ENCODE measurements around the gene PEDS1. TPM values are rescaled to one million over a fixed set of nuclear protein-coding genes. Genes with fewer than 3 reads are reported as not detected.
"Not testable (repeated sequence)": the region's sequence is repeated elsewhere in the genome, so short reads cannot be mapped to it uniquely, and the experiment has no call there.

The PEDS1 gene
- polyA plus RNA-seq, 1 donor from 2014 or later, result 10.0 TPM

- Histone ChIP-seq H3K79me2 (replicated peaks; ENCODE audit: insufficient read depth, low read length) (no peaks in the 10 kb centered on the region), H3K9ac (ENCODE audit: low read length) (no peak overlapping the region), H3K4me2 (ENCODE audit: low read length) (no peak overlapping the region), H2AFZ (ENCODE audit: low read depth, low read length) (no peak overlapping the region), H3K9me3 (ENCODE audit: low read length) (no peaks in the 10 kb centered on the region), H3K9me2 (ENCODE audit: insufficient read depth, low read length) (no peaks in the 10 kb centered on the region), H4K20me1 (ENCODE audit: insufficient read depth) (no peaks in the 10 kb centered on the region), H3K27me3 (ENCODE audit: insufficient read depth, low read depth, low read length) (no peaks in the 10 kb centered on the region), H3K4me3 (ENCODE audit: low read length) (no peak overlapping the region), H3F3A (ENCODE audit: insufficient read depth, low read length, poor library complexity, severe bottlenecking) (no peaks in the 10 kb centered on the region), H3K27ac (ENCODE audit: low read length) (no peak overlapping the region), H3K36me3 (ENCODE audit: insufficient read depth, low read length) (peaks cover 8% of the 10 kb centered on the region)
- TF ChIP-seq MXI1 (conservative IDR thresholded peaks at IDR 0.05; ENCODE audit: poor library complexity, severe bottlenecking), result no peak
- TF ChIP-seq TAF1 (IDR thresholded peaks at IDR 0.05; ENCODE audit: low read depth), result no peak
- no peak for TF ChIP-seq RAD21 (conservative IDR thresholded peaks at IDR 0.05)
- no peak for TF ChIP-seq EZH2 (IDR thresholded peaks at IDR 0.05; ENCODE audit: borderline replicate concordance, insufficient read depth, low read length, poor library complexity, severe bottlenecking)
- no peak for TF ChIP-seq CTCF (IDR thresholded peaks at IDR 0.05; ENCODE audit: poor library complexity, severe bottlenecking)
- no peak for TF ChIP-seq POLR2AphosphoS5 (IDR thresholded peaks at IDR 0.05)
- TF ChIP-seq REST (IDR thresholded peaks at IDR 0.05; ENCODE audit: borderline replicate concordance), result no peak
- no peak for TF ChIP-seq EP300 (conservative IDR thresholded peaks at IDR 0.05; ENCODE audit: poor library complexity, severe bottlenecking)
- TF ChIP-seq SMC3 (conservative IDR thresholded peaks at IDR 0.05; ENCODE audit: poor library complexity), result no peak
These were observed 14.8 kb downstream of the PEDS1 start for GRCh38 chr20:50138479-50139393.

- Histone ChIP-seq H3K36me3 (ENCODE audit: insufficient read depth, low read length) (peaks cover 8% of the 10 kb centered on the region), H3K9ac (ENCODE audit: low read length) (no peak overlapping the region), H3K4me2 (ENCODE audit: low read length) (no peak overlapping the region), H3F3A (ENCODE audit: insufficient read depth, low read length, poor library complexity, severe bottlenecking) (no peaks in the 10 kb centered on the region), H3K4me3 (ENCODE audit: low read length) (no peak overlapping the region), H2AFZ (ENCODE audit: low read depth, low read length) (no peak overlapping the region), H4K20me1 (ENCODE audit: insufficient read depth) (no peaks in the 10 kb centered on the region), H3K9me3 (ENCODE audit: low read length) (no peaks in the 10 kb centered on the region), H3K27me3 (ENCODE audit: insufficient read depth, low read depth, low read length) (no peaks in the 10 kb centered on the region), H3K27ac (ENCODE audit: low read length) (no peak overlapping the region), H3K9me2 (ENCODE audit: insufficient read depth, low read length) (no peaks in the 10 kb centered on the region), H3K79me2 (replicated peaks; ENCODE audit: insufficient read depth, low read length) (no peaks in the 10 kb centered on the region)
- TF ChIP-seq MXI1 (conservative IDR thresholded peaks at IDR 0.05; ENCODE audit: poor library complexity, severe bottlenecking) (no peak), REST (IDR thresholded peaks at IDR 0.05; ENCODE audit: borderline replicate concordance) (no peak), EP300 (conservative IDR thresholded peaks at IDR 0.05; ENCODE audit: poor library complexity, severe bottlenecking) (no peak), POLR2AphosphoS5 (IDR thresholded peaks at IDR 0.05) (no peak), EZH2 (IDR thresholded peaks at IDR 0.05; ENCODE audit: borderline replicate concordance, insufficient read depth, low read length, poor library complexity, severe bottlenecking) (no peak), TAF1 (IDR thresholded peaks at IDR 0.05; ENCODE audit: low read depth) (no peak), CTCF (IDR thresholded peaks at IDR 0.05; ENCODE audit: poor library complexity, severe bottlenecking) (no peak), SMC3 (conservative IDR thresholded peaks at IDR 0.05; ENCODE audit: poor library complexity) (no peak), RAD21 (conservative IDR thresholded peaks at IDR 0.05) (no peak)
These were observed 15.4 kb downstream of the PEDS1 start for GRCh38 chr20:50138120-50138478.

GRCh38 chr20:50137702-50138101, 15.8 kb downstream of the PEDS1 start:
- H3K4me3 ChIP-seq (ENCODE audit: low read length); H3K9me2 ChIP-seq (ENCODE audit: insufficient read depth, low read length); H3F3A ChIP-seq (ENCODE audit: insufficient read depth, low read length, poor library complexity, severe bottlenecking); H3K9me3 ChIP-seq (ENCODE audit: low read length); H3K36me3 ChIP-seq (ENCODE audit: insufficient read depth, low read length); H2AFZ ChIP-seq (ENCODE audit: low read depth, low read length); H3K4me2 ChIP-seq (ENCODE audit: low read length); H3K79me2 ChIP-seq (replicated peaks; ENCODE audit: insufficient read depth, low read length); H3K27me3 ChIP-seq (ENCODE audit: insufficient read depth, low read depth, low read length); H4K20me1 ChIP-seq (ENCODE audit: insufficient read depth); H3K9ac ChIP-seq (ENCODE audit: low read length); H3K27ac ChIP-seq (ENCODE audit: low read length): not testable (repeated sequence)
